ENCODE measurements around the gene ADIPOR2.

GRCh38 chr12:1822699-1823098, 131.8 kb downstream of the ADIPOR2 start:
- TF ChIP-seq CTCF (IDR thresholded peaks at IDR 0.05) (no peak), EP300 (IDR thresholded peaks at IDR 0.05) (no peak)

Data from ovary (tissue), 3 donors.